AG04449 (cell line): ENCODE data around the gene SRSF7.
"Not testable (repeated sequence)": the region's sequence is repeated elsewhere in the genome, so short reads cannot be mapped to it uniquely, and the experiment has no call there.

Experiments used
- CTCF ChIA-PET: fragments of 350-600 bp; formaldehyde crosslinking; extraction: SDS; loops from one replicate; lab custom pipeline; 2021; ENCODE audit warnings: antibody characterized with exemption; lab: Yijun Ruan, JAX
- POLR2A ChIA-PET: fragments of 400-600, 350-600 bp; formaldehyde crosslinking; extraction: SDS; loops from one replicate; lab custom pipeline; 2020; ENCODE audit warnings: antibody characterized with exemption, inconsistent platforms; lab: Yijun Ruan, JAX
- DNase-seq: peaks from one replicate; pipeline ENCODE4 v3.0.0-alpha.2; 2010; ENCODE audit warnings: low read depth, low spot score
- H3K4me3 ChIP-seq: 2 replicates; pipeline ENCODE4 v1.5.1; 2011; ENCODE audit warnings: low read depth, mild to moderate bottlenecking, control low read depth, low read length
- TF ChIP-seq, protein P1 (sequence below): IDR thresholded peaks from one replicate; pipeline ENCODE4 v1.5.1; 2011; ENCODE audit warnings: mild to moderate bottlenecking, moderate library complexity, low read length, control low read depth, inconsistent platforms; ENCODE audit not compliant: insufficient read depth; ENCODE audit errors: missing control alignments

The SRSF7 gene

DNA sequence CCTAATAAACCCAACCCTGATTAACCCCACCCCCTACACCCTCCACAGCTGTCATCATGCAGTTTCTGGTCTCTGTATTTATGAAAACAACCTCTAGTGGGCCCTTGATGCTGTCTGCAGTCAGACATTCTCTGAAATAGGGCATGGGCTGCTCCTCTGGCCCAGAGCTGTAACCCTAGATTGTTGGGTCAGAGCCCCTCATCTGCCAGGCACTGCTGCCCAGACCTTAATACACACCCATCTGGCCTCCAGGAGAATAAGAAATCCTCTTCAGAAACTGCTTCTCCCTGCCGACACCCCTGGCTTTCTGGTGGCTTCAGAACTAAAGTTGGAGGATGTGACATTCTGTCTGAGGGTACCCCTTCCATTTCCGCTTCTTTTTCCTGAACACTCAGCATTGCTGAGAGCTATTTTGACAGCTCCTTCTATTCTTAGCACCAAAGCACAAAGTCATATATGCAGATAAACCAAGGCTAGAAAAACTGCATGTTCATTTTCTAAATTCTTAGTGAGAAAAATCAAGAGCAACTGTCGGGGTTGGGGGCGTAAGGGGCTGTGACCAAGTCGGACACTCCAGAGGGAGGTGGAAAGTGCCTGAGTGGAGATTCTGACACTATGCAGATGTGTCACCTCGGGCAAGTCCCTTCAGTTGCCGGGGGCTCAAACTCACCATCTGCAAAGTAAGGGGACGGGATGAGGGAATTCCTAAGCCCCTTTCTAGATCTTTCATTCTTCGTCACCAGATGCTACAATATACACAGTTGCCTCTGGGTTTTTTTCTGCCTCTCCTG lies 28.7 kb downstream of the SRSF7 start:
- H3K4me3 ChIP-seq, result no peak overlapping the region
- CTCF ChIA-PET, result interaction anchor here (1.3 to 15.9 kb wide), 9 partner anchors 9 to 406 kb away, joined by 3 to 321 read pairs (median 5); partner anchors contain the start of gene HNRNPLL
- POLR2A ChIA-PET, result no interaction called here
- TF ChIP-seq, protein P1, sequence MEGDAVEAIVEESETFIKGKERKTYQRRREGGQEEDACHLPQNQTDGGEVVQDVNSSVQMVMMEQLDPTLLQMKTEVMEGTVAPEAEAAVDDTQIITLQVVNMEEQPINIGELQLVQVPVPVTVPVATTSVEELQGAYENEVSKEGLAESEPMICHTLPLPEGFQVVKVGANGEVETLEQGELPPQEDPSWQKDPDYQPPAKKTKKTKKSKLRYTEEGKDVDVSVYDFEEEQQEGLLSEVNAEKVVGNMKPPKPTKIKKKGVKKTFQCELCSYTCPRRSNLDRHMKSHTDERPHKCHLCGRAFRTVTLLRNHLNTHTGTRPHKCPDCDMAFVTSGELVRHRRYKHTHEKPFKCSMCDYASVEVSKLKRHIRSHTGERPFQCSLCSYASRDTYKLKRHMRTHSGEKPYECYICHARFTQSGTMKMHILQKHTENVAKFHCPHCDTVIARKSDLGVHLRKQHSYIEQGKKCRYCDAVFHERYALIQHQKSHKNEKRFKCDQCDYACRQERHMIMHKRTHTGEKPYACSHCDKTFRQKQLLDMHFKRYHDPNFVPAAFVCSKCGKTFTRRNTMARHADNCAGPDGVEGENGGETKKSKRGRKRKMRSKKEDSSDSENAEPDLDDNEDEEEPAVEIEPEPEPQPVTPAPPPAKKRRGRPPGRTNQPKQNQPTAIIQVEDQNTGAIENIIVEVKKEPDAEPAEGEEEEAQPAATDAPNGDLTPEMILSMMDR, result no peak
- no peak for DNase-seq

DNA sequence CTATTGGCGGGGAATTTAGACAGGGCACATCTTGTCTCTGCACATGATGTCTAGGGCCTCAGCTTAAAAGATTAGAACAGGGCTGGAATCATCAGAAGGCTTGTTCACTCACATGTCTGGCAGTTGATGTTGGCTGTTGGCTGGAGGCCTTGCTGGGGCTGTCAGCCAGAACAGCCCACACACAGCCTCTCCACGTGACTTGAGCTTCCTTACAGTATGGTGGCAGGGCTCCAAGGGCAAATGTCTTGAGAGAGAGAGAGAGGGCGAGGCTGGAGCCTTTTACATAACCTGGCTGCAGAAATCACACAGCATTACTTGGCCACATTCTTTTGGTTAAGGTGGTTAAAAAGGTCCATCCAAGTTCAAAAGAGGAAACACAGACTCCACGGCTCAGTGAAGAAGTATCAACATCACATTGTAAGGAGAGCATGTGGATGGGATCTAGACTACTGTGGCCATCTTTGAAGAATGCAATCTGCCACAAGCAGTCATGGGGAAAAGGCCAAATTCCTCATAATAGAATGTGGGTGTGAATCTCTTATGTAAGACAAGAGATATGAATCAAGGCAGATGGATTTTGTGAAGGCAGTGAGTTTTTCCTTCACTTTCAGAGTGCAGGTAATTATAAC lies 30.4 kb downstream of the SRSF7 start:
- no peak overlapping the region for H3K4me3 ChIP-seq
- TF ChIP-seq, protein P1, result no peak
- peak; percentile 59 for DNase-seq
- ChIA-PET POLR2A (no interaction called here), CTCF (interaction anchor here (1.3 to 15.9 kb wide), 3 partner anchors 118 to 404 kb away, joined by 3 to 321 read pairs (median 70); partner anchors contain the start of gene HNRNPLL)

DNA sequence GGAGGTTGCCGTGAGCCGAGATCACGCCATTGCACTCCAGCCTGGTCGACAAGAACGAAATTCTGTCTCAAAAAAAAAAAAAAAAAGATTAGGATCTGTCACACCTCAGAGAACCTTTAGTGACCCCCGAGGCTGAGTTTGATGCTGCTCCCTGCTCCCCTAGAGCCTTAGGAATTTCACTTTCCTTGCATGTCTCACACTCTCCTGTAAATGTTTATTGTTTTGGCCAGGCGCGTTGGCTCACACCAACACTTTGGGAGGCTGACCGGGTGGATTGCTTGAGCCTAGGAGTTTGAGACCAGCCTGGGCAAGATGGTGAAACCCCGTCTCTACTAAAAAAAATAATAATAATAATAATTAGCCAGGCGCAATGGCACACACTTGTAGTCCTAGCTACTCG lies 31.5 kb downstream of the SRSF7 start:
- ChIA-PET CTCF (interaction anchor here (15.9 kb wide), 1 partner anchor 140 kb away, joined by 321 read pairs; no protein-coding TSS in a partner anchor), POLR2A (no interaction called here)
- TF ChIP-seq, protein P1, result no peak
- no peak overlapping the region for H3K4me3 ChIP-seq
- no peak for DNase-seq

DNA sequence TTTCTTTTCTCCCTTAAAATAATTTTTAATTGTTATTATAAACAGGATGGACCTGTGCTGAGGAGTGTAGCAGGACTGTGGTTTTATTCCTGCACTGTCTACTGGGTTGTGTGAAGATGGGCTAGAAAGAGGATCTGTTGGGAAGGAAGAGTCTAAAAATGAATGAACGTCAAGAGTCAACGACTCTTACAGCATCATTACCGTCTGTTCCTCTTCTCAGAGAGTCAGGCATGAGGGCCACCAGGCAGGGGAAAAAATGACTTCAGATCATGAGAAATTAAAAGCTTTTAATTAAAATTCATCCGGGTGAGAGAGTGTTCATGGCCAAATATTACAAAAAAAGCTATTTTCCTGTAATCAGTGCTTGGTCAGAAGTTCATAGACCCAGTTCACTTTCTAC lies 32.6 kb downstream of the SRSF7 start:
- DNase-seq, result no peak
- ChIA-PET POLR2A (no interaction called here), CTCF (interaction anchor here (15.9 kb wide), 1 partner anchor 139 kb away, joined by 321 read pairs; no protein-coding TSS in a partner anchor)
- TF ChIP-seq, protein P1, result no peak
- no peak overlapping the region for H3K4me3 ChIP-seq

DNA sequence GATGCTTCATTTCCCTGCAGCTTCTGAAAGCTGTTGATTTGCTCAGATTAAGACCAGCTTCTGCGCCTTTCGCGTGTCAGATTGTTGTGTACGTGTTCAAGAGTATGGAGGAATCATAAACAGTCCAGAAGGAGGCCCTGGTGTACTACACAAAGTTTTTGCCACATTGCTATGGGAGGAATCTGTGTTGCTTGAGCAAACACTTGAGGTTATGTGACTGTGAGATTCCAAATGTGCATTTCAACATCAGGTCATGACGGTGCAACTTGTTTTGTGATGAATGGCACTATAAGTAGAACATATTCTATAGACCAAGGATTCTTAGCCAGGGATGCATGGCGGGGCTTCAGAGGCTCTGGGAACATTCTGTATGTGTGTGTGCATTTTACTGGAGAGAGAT lies 35.0 kb downstream of the SRSF7 start:
- CTCF ChIA-PET, result interaction anchor here (1.1 to 1.3 kb wide), 2 partner anchors 134 to 137 kb away, joined by 4 to 6 read pairs; no protein-coding TSS in a partner anchor
- no peak overlapping the region for H3K4me3 ChIP-seq
- POLR2A ChIA-PET, result no interaction called here
- TF ChIP-seq, protein P1, result no peak
- DNase-seq, result peak; percentile 79

DNA sequence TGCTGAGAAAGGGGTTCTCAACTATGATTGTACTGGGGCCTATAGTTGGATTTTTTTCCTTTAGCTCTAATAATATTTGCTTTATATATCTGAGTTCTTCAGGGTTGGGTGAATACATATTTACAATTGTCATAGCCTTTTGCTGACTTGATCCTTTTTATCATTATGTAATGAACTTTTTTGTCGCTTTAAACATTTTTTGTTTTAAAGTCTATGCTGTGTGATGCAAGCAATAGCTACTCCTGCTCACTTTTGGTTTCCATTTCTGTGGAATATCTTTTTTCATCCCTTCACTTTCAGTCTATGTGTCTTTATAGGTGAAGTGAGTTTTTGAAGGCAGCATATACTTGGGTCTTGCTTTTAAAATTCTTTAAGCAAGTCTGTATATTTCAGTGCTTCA lies 36.2 kb downstream of the SRSF7 start:
- POLR2A ChIA-PET, H3K4me3 ChIP-seq, DNase-seq: not testable (repeated sequence)
- CTCF ChIA-PET, result interaction anchor here (1.1 kb wide), 1 partner anchor 136 kb away, joined by 4 read pairs; no protein-coding TSS in a partner anchor
